ENCODE measurements around the gene CDH9.
"Not testable (repeated sequence)": the region's sequence is repeated elsewhere in the genome, so short reads cannot be mapped to it uniquely, and the experiment has no call there.

The CDH9 gene

DNA sequence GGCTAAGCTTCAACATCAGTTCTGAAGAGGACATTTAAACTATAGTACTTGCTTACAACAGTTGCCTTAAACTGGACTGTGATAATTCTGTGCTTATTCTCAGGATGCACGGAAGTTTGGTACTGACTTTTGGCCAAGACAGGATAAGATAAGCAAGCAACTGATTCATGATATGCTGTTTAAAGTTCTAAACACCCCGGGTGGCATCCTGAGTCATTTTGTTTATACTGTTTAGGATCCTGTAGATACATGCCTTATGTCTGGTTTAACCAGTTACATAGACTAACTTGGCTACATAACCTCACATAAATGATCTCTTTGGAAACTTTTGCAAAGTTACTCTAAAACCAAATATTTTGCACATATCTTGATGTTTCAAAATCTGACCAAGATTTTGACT, 95.9 kb downstream of the CDH9 start:
- no peak for DNase-seq

DNA sequence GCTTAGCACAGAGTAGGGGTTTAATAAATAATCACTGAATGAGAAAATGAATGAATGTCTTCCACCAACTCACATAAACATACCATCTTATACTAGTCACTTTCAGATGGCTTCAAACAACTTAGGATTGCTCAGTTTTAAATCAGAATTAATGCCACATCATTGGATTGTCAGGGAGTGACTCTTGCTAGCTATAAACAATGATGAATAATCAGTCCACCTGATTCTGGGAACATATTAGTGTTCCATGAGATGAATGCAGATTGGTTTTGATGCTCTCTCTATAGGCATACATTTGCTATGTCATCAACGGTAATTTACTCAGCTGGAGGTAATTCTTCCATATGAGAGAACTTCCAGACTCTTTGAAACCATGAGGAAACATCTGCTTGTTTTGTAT, 97.4 kb downstream of the CDH9 start:
- no peak for DNase-seq

DNA sequence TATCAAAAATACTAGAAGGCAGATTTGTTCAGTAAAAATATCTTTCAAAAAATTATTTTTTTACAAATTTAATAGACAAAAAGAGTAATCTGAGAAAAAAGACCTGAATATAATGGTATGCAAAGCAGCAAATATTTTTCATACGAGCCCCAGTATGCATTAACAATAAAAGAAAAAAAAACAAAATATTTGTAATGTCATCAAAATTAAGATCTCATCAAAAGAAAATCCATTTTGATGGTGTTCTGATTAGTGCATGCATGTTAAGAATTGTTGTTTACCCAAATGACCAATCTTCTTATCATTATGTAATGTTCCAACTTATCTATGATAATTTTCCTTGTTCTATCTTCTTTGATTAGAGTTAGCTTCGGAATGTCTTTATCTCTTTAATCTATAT, 106.1 kb downstream of the CDH9 start:
- DNase-seq, result no peak

DNA sequence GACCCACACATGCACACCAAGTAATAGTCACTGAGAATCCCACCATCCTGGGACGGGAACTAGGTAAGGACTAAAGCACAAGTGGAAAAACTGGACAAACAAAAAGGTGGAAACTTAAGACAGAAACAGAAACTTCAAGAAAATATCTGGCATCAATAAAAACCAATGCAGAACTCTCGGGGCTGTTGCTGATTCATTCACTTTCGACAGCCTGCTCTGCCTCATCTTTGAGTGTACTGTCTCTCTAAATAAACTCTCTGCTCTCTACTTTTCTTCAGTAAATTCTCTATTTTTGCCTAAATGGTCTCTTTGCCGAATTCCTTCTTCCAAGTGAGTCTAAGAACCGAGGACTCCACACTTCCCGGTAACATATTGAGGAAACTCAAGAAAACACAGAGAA, 116.9 kb downstream of the CDH9 start:
- DNase-seq, result no peak

DNA sequence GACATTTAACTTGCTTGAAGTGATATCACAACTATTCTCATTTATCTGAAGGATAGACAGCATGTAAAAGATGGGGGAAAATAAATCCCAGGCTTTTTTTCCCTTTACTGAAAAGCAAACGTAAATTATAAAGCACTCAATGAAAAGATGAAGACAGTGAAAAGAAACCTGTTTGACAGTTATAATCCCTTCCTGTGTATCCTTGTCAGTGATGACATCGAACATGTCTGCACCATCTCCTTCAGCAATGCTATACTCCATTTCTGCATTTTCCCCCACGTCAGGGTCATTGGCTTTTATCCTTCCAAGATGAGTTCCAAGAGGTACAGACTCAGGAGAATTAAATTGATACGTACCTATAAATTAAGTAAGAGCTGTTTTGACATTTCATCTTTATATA, 134.9 kb downstream of the CDH9 start:
- DNase-seq, result no peak

DNA sequence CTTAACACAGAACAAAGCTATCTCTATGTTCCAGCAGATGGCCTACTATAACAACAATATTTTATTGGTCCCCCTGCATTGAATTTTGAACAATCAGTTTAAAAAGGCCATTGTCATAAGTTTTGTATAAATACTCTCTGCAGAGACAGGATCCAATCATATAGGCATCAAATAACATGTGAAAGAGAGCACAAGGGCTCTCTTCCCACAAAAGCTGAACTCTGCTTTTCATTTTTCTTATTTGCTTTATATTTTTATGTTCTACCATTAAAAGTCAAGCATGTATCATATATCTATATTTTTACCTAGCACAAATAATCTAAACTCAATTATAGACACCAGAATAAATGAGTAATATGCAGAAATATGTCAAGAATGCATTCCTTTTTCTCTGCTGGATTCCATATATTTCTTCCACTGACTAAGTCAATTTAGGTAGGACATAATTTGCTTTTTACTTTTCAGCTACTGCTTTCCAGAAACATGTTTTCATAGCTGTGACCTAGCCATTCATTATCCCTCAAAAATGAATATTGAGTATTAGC, 143.6 kb downstream of the CDH9 start:
- no peak for DNase-seq

DNA sequence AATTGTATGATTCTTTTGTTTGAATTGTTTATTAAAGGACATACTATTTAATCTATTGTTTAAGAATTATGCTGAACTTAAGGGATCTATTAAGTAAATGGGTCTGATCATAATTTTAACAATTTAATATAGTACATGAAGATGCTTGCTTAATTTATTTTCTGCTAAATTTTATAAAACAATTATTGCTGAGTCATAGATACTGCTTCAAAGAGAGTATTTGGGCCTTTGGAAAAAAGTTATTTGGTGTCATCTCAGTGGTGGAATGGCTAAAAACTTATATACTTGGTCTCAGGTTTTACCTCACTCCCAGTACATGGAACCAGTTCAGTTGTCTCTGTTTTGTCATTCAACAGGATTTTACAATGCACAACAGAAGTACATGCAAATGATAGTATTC, 145.3 kb downstream of the CDH9 start:
- no peak for DNase-seq

DNA sequence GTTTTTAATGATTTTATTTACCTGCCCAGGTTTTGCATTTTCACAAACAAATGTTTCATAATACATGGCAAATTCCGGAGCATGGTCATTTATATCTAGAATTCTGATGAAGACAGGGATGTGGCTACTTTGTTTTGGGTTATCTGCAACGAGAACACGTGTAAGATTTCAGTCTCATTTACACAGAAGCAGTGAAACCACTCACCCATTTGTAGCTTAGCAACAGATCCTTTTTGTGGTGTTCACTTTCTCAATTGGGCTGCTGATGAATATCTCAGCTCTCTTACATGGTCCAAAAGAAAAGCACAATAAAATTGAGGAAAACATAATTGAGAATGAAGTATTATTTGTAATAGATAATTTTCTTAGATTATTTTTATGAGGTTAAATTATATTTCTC, 148.6 kb downstream of the CDH9 start:
- no peak for DNase-seq

DNA sequence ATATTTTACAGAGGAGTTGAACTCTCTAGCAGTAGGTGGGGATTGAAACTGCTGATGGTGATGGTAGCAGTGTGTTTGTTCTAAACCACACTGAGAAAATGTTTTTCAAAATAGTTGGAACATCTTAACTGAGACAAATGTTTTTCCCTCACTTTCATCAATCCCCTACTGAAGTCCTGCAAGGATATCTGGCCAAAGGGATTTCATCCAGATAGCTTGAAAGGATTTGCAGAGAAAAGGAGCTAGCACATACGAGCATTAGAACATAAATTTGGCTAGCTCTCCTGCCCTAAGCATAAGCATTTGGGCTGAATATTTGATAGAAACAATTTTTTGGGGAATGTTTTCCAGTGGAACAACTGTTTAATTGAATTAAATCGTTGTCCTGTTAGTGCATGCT, 153.9 kb downstream of the CDH9 start:
- DNase-seq, result no peak

DNA sequence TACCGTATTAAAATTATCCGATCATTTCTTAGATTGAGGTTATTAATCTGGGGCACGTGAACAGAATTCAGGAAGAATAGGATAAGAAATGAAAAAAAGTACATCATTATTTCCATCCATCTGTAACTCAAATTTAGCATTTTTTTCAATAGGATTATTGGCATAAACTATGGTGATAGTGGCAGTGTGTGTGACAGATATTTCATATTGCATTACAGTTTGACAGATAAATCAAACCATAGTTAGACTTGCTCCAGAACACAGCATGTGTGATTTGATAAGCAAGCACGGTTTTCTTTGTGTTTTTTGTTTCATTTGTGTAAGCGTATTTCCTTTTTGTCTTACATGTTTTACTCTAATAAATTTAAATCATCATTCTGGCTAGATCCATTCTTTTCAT, 155.0 kb downstream of the CDH9 start:
- no peak for DNase-seq

DNA sequence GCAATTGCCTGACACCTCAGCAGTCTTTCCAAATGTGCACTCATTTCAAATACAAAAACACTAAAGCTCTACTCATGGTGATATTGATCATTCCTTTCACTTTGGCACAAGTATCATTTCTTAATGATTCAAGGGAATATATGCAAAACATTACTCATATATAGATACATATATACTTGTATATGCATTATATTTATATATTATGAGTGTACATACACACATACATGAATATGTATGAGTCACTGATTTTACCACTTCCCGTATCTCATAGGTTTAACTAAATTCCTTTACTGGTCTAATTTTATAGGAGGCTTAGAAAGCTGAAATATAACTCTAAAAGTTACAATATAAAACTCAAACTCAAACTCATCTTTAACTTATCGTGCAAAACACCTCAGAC, 156.5 kb downstream of the CDH9 start:
- DNase-seq, result no peak

DNA sequence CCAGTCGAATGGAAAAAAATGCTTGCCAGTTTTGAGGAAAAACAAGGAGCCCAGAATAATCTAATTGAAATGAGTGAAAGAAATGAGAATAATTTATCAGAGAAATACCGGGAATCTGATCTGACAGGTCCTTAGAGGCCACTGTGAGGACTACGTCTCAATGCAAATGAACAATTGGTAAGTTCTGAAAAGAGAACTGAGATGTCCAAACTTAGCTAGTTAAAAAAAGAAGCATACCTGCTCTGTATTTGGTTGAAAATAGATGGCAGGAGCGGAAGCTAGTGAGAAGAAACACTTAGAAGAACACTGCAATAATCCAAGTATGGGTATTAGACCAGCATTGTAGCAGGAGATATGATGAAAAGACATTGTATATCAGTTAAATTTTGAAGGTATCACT, 161.2 kb downstream of the CDH9 start:
- DNase-seq, result no peak

DNA sequence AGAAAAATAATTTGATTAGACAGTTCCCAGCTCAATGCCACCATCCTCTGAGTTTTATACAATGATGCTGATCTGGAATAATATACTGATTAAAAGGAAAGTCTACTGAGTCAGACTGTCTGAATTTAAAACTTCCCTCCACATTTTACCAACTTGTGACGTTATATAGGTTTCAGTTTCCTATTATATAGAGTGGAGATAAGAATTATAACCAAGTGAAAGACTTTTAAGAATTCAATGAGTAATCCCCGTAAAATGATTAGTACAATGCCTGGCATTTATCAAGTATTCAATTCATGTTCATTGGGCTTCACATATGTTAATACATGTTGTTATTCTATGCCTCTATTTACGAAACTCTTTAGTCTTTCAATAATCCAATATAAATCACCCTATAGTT, 166.0 kb downstream of the CDH9 start:
- no peak for DNase-seq

DNA sequence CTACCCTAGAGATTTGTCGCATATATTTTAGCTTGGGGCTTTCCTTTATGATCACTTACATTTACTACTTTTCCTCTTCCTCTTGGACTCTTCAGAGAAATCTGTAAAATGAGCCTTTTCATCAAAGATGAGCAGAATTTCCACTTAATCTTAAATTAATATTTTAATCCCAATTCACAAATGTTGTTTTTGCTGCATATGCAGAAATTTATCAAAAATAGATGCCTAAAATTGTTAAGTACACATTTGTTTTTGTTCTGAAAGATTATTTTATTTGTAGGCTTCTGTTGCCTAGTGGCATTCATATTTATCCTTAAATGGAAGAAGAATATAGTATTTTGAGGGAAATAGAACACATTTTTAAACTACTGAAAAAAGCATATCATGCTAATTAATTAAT, 168.6 kb downstream of the CDH9 start:
- DNase-seq, result no peak

DNA sequence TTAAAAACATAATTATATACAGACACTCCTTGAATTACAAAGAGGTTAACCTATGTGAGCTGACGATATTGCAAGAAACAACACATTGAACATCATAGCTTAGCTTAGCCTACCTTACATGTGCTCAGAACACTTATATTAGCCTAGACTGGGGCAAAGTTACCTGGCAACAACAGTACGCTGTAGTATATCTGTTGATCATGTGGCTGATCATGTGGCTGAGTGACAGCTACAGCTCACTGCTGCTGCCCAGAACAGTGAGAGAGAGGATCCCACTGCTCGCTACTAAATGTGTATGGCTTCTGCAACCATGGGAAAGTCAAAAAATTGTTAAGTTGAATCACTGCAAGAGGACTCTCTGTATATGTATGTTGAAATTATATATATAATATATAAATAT, 169.9 kb downstream of the CDH9 start:
- no peak for DNase-seq

DNA sequence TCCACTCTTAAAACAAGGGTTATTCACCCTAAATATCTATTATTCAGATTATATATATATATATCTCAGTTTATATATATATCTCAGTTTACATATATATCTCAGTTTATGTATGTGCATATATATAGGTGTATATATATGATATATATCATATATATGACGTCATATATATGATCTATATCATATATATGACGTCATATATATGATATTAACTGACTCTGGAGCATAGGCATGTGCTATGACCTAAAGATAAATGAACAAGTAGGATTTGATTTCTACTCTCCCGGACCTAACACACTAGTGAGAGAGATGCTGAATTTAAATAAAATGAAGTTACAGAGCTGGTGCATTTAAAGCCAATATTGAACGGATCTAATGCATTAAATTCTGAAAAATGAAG, 174.3 kb downstream of the CDH9 start:
- no peak for DNase-seq

DNA sequence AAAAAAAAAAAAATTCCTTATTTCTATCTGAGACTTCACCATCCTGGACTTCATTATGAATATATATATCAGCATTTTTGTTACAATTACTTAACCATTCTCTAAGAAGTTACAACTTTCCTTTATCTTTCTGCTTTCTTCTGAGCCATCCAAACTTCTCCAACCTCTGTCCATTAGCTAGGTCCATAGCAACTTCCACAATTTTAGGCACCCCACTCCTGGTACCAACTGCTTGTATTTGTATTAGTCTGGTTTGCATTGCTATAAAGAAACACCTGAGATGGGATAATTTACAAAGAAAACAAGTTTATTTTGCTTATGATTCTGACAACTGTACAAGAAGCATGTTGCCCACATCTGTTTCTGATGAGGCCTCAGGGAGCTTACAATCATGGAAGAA, 182.1 kb downstream of the CDH9 start:
- DNase-seq, result no peak

DNA sequence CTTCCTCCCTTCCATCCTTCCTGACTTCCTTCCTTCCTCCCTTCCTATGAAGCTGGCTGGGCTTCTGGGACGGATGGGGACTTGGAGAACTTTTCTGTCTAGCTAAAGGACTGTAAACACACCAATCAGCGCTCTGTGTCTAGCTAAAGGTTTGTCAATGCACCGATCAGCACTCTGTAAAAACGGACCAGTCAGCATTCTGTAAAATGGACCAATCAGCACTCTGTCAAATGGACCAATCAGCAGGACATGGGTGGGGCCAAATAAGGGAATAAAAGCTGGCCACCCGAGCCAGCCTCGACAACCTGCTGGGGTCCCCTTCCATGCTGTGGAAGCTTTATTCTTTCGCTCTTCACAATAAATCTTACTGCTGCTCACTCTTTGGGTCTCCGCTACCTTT, 185.9 kb downstream of the CDH9 start:
- DNase-seq, result not testable (repeated sequence)

DNA sequence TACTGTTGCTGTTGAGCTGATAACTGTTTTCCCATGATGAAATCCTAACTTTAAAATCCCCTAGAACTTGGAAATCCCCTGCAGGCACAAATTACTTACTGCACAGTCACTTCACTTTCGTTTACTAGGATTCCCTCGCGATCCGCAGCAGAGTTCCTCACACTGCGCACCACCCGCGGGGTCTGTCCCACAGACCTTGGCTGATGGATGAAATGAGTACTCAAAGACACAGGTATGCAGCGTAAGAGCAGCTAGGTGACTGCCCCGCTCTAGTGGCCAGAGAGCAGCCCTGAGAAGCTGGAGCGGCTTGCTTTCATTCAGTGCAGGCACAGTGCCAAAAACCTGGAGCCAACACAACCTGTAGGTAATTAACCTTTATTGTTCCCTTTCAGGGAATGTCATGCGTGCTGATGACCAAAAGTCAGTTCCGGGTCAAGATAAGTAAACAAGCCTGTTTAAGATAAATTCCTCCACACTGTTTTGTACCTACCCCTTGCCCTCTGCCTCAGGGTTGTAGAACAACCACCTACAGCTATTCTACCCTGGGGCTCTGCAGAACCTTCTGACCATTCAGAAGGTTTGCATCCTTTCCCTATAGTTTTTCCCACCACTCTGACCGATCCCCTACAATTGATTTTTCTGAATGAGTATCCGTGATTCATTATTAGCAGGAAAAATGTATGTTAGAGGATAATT, 191.2 kb downstream of the CDH9 start:
- DNase-seq, result no peak

DNA sequence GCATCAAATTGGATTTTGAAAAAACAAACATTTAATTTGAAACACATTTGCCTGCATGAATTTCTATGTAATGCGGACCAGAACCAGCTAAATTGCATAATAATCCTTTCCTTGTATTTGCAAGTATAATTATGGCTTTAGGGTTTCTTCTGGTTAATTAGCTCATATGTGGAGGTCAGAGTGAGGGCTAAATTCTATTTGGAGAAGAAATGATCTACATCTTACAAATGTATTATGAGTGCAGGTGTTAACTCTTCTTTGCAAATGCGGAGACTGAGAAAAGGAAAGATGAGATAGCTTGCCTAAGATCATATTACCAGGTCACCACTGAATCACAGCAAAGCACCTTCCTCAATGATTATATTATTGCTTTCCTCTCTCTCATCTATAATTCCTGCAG, 194.7 kb downstream of the CDH9 start:
- DNase-seq, result no peak

DNA sequence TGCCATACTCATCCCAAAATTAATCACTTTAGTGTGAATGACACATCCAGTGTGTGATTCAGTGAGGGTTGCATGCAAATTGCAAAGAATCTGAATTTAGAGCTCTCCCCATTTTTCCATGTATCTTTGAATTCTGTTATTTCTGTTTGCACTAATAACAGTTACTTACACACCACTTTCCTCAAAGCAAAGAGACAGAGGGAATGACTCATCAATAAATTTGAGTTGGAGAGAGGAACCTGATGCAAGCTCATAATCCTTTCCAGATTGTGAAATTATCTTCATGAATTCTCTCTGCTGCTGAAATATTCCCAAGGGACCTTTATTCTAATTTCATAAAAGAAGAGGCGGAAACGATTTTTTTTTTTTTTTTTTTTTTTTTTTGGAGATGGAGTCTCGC, 204.8 kb downstream of the CDH9 start:
- DNase-seq, result no peak

Data from amniotic stem cell (primary cell).